ENCODE measurements around the gene PLAA.

PLAA gene

DNA sequence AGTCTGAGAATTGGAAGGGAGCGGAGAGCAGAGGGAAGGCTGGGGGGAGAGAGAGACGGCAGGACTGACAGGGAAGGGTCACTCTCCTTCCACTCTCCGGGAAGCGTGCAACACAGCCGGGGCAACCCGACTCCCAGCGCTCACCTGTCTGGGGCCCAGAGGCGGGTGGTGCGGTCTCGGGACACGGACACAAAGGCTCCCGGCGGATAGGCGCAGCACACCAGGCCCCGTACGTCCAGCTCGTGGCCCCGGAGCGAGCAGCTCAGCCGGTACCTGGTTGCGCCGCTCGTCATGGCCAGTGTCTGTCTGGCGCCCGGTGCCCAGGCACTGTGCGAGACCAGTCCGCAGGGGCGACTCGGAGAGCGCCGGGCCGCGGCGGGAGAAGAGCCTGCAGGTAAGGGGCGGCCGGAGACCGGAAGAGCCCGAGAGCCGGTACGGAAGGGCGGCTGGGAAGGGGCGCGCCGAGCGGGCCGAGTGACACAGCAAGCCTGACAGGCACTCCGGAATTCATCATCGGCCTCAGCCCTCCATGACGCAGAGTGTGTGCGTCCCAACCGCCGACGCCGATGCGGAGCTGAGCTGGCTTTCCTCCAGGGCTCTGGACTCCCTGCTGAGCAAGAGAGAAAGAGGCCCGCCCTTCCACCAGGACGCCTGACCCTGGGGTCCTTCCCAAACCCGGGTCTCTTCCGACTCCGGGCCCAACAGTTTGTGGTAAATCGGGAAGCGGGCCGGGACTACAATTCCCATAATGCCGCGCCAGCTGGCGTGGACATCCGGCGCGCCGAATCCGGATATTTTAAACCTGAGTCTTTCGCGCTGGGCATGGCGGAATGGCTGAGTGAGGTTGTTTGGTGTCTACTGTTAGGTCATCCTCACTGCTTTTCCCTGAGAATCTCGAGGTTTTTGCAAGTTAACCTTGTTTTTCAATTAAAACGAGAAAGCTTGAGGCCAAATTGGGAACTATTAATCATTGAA is at the start of gene PLAA:
Gene PLAA (minus strand): TSS at position 490 of the 975 bp plus-strand sequence. CDS start 197 bp downstream, at position 293.
- DNase-seq = peak; percentile 82

- no peak for DNase-seq
Observed at GRCh38 chr9:26995810-26996209, 48.8 kb upstream of the PLAA start.

DNA sequence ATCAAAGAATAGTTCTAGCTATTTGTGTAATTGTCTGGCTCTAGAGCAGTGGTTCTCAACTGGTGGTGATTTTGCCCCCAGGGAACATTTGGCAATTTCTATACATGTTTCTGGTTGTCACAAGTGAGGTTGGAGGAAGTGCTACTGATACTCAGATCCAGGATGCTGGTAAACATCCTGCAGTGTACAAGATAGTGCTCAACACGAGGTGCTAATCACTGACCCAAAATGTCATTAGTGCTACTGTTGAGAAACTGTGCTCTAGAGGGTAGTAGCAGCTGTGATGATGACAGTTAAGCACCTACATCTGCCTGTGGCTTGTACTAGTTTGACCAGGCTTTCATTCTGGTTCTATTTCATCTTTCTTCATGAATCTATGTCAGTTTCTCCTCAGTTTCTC is 36.3 kb upstream of the PLAA start:
- DNase-seq = no peak

DNA sequence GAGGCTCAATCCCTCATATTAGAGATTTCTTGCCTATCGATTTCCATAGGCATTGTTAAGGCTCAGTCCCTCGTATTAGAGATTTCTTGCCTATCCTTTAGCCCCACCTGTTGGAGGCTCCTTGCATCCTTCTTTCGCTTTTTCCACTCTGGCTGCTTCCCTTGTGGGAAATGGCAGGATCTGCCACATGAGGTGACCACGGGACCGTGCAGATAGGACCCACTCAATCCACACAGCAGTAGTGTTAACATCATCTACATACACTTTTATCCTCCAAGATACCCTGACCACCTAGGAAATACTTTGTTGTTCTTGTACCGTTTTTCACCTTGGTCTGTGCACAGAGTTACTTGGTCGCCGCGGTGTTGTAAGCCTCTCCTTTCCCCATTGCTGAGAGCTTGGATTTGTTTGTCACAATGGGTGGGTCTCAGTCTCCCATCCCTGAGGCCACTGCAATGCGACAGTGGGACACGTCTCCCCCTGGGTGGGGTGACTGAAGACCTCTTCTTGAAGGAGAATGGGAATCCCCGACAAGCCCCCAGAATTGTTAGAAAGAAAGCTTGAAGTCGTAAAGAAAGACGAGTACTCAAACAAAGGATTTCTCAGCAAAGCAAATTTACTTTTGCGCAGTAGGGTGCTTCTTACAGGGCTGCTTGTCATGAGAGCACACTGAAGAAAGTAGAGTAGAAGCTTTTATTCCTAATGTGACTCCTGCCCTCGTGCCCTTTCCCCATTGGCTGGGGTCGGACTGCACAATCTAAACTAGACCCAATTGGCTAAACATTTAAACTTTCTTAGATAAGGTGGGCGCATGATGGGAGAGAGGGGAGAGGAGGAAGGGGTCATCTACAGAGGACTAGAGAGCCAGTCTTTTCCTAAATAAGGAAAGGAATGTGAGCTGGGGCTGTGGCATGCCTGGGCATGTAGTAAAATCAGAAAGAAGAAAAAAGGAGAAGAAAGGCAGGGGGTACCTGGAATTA is 29.0 kb upstream of the PLAA start:
- no peak for DNase-seq

GRCh38 chr9:26974927-26975326 is 27.9 kb upstream of the PLAA start:
- no peak for DNase-seq

DNA sequence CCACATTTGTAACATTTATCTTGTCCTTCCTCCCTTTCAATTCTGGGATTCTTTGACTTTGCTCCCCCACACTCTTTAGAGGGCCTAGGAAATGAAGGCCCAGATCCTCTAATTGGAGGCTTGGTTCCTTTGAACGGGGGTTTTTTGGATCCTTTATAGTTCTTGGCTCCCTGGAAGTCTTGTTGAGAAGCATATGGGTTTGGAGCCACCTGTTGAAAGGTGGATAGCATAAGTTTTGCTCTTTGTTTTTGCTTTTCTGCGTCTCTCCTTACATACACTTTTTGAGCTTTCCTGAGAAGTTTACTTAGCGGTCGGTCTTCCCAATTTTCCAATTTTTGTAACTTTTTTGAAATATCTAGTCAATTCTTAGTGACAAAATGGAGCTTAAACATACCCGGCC is 26.9 kb upstream of the PLAA start:
- DNase-seq = no peak

GRCh38 chr9:26971721-26972120 is 24.7 kb upstream of the PLAA start:
- DNase-seq = no peak

- no peak for DNase-seq
Observed at GRCh38 chr9:26956860-26957233, 9.8 kb upstream of the PLAA start.

GRCh38 chr9:26955921-26956859 is 9.1 kb upstream of the PLAA start, which contains the start of gene IFT74:
IFT74 (plus strand) TSS chr9:26956412; CDS start chr9:26961968, 5,556 bp downstream.
- peak; percentile 88 for DNase-seq

- DNase-seq = no peak
Observed at GRCh38 chr9:26955222-26955903, 8.3 kb upstream of the PLAA start.

- no peak for DNase-seq
Observed at GRCh38 chr9:26954050-26954508, 7.0 kb upstream of the PLAA start.

GRCh38 chr9:26951794-26952193 is 4.8 kb upstream of the PLAA start:
- DNase-seq = no peak

- no peak for DNase-seq
Observed at GRCh38 chr9:26950521-26950920, 3.5 kb upstream of the PLAA start.

- no peak for DNase-seq
Observed at GRCh38 chr9:26949637-26950069, 2.6 kb upstream of the PLAA start.

GRCh38 chr9:26947736-26948135 is 694 bp upstream of the PLAA start:
- no peak for DNase-seq

GRCh38 chr9:26945591-26945990 is 1.5 kb downstream of the PLAA start:
- no peak for DNase-seq

DNA sequence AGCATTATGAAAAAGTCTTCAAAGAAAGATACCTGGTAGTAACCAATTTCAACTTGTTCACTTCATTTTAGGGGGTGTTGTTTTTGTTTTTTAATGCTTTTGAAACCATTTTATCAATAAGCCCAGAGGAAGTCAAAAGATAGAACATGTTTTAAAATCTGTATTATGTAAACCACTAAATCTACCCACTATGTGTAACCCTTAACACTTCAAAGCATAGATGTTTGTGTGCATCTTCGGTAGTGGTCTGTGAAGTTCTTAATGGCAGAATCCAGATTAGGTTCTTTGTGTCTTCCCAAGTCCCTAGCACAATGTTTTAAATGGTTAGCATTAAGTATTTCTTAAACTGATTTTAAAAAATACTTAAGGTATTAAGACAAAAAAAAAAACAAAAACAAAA is 6.3 kb downstream of the PLAA start:
- DNase-seq = no peak

DNA sequence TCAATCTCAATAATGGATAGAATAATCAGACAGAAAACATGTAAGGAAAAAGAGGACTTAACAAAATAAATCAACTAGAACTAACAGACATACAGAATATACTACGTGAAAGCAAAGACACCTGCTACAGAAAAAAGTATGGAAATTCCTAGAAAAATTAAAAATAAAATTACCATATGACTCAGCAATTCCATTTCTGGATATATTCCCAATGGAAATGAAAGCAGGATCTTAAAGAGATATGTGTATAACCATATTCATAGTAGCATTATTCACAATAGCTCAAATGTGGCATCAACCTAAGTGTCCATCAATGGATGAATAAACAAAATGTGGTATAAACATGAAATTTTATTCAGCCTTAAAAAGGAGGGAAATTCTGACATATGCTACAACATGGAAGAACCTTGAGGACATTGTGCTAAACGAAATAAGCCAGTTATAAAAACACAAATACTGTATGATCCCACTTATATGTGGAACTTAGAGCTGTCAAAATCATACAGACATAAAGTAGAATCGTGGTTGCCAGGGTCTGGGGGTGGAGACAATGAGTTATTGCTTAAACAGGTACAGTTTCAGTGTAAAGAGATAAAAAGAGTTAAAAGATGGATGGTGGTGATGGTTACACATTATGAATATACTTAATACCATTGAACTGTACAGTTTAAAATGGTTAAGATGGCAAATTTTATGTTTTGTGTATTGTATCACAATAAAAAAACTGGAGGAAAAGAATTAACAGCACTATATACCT is 6.9 kb downstream of the PLAA start:
- DNase-seq = no peak

GRCh38 chr9:26937816-26938371 is 9.1 kb downstream of the PLAA start:
- DNase-seq = no peak

- DNase-seq = no peak
Observed at GRCh38 chr9:26935847-26936246, 11.2 kb downstream of the PLAA start.

All from NK-92 treated with Interleukin-12 subunit alpha and Interleukin-12 subunit beta, amount 100 ng/mL, for 24 hours (cell line).